IPS DF 4.7 (cell line): ENCODE data around the gene ACTA2.
"Not testable (repeated sequence)": the region's sequence is repeated elsewhere in the genome, so short reads cannot be mapped to it uniquely, and the experiment has no call there.

Experiments
- DNase-seq: peaks from one replicate; pipeline ENCODE4 v3.0.0-alpha.2; 2013; ENCODE audit warnings: low spot score; ENCODE audit errors: extremely low read depth

ACTA2 gene

DNA sequence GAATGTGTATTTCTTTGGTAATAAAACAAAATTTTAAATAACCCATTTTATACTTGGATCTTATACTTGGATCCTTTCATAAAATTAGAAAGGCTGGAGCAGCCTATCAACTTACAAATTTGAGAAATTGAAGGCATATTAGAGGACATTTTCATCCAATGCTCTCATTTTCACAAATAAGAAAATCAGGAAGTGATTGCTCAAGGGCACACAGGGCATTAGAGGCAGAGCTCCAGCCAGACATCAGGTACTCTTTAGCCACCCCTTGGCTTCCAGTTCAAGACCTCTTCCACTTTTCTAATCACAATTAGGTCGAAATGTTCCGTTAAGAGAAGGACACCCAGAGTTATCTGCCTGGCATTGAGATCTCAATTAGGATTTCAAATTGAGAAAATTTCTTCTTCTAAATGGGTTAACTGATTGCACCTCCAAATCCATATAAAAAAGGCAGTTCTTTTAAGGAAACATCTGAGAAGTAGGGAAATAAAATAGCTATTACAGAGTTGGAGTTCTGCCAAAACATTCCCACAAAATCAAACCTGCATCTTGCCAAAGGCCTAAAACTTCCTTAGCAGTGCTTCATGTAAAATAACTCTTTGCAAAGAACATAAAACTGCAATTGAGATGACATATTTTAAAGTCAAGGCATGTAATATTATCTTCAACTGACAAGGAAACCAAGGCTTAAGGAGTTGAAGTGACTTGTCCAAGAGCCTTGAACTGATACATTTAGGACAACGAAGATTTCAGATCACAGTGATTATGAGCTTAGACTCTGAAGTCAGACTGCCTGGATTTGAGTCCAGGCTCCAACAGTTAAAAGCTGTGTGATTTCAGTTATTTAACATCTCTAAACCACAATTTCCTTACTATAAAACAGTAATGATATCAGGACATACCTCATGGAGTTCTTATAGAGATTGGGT is 2.4 kb downstream of the ACTA2 start:
- DNase-seq, result no peak

DNA sequence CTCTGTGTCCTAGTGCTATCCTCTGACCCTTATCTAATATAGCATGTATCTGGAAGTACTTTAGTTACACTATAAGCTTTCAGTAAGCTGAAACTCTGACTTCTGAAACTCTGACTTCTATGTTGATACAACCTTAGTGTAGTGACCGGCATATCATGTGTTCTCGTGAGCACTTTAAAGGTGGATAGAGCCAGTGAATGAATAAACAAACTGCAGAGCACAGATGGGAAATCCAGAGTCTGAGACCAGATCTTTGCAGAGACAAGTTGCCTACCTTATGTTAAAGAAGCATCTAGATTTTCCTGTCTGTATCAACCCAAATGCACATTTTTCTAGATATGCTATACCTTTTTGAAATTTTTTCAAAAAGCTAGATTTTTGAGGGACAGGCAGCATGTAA is 3.5 kb downstream of the ACTA2 start:
- no peak for DNase-seq

DNA sequence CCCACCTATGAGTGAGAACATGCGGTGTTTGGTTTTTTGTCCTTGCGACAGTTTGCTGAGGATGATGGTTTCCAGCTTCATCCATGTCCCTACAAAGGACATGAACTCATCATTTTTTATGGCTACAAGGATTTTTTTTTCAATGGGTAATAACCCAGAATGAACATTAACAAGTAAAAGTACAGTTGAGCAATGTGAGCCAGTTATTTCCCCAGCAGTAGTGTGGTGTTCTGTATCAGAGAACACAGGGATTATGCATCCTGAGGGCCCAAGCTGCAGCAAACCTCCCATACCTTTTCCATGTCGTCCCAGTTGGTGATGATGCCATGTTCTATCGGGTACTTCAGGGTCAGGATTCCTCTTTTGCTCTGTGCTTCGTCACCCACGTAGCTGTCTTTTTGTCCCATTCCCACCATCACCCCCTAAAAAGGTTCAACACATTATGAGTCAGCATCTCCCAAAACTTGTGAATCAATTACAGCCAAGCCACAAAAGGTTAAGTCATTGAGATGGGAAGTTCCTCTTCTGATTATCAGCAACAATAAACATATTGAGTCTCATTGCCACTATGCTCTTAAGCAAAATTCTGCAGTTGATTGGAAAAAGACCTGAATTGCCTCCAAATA is 5.5 kb downstream of the ACTA2 start:
- DNase-seq, result no peak

DNA sequence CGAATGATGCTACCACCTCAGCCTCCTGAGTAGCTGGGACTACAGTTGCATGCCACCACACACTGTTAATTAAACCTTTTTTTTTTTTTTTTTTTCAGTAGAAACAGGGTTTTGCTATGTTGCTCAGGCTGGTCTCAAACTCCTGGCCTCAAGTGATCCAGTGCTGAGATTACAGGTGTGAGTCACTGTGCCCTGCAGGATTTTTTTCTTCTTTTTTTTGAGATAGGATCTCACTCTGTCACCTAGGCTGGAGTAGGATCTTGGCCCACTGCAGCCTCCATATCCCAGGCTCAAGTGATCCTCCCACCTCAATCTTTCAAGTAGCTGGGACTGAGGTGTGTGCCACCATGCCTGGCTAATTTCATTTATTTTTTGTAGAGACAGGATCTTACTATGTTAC is 6.4 kb downstream of the ACTA2 start:
- no peak for DNase-seq

DNA sequence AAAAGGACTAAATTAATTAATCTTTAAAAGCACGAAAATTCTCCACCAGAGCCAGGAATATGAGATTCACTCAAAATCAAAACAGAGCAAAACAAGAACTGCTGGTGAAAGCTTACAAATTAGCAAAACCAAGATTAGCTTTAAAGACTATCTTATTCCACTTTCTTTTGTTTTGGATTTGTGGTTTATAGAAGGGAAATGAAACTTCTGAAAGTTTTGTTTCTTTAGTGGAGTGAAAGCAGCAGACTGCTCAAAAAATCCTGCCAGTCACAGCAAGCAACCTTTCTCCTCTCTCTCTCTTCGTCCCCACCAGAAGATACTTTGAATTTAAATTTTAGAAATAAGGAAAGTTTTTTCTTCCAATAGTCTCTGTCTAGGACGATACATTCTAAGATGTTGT is 7.8 kb downstream of the ACTA2 start:
- DNase-seq, result no peak

DNA sequence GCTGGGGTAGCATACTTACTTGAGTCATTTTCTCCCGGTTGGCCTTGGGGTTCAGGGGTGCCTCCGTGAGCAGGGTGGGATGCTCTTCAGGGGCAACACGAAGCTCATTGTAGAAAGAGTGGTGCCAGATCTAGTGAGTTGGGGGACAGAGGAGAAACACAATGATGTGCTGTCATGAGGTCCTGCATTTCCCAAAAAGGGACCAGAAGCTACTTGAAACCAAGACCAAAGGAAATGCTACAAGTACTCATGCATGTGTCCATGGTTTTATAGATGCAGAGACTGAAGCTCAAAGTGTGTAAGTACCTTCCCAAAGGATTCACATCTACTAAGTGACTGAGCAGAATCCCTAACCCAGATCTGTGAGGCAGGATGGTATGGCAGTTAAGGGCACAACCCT is 8.8 kb downstream of the ACTA2 start:
- DNase-seq, result no peak

DNA sequence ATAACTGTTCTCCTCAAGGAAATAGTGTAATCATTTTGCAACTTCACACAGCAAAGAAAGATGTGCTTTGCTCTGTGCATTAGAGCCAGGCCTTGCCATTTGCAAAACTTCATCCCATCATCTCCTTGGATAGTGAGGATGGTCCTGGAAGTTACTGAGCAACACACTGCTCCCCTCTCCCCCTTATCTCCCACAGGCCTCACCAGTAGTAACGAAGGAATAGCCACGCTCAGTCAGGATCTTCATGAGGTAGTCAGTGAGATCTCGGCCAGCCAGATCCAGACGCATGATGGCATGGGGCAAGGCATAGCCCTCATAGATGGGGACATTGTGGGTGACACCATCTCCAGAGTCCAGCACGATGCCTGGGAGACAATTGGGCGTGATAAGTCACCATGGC is 11.5 kb downstream of the ACTA2 start:
- DNase-seq, result no peak

DNA sequence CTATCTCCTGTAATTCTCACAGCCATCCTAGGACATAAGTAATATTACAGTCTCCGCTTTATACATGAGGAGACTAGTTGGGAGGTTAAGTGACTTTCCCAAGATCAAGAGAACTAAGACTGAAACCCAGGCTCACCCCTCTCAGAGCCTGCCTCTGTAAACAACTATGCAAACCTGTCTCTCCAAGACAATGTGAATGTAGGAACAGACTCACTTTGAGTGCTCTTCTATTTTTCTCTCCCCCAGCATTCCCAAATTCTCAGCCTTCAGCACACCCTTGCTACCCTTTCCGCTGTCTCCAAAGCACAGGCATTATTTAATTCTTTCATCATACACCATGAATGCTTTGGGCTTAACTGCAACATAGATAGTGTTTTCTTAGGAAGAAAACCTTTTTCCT is 13.6 kb downstream of the ACTA2 start:
- DNase-seq, result no peak

DNA sequence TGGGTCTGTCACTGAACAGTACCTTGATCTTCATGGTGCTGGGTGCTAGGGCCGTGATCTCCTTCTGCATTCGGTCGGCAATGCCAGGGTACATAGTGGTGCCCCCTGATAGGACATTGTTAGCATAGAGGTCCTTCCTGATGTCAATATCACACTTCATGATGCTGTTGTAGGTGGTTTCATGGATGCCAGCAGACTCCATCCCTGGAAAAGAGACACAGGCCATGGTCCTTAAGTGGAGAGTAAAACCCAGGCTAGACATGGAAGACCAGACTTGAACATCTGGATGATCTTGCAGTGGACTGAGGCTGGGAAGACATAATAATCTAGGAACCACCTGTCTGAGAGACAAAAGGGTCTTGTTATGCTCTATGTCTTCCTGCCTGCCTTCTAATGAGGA is 14.5 kb downstream of the ACTA2 start:
- no peak for DNase-seq

DNA sequence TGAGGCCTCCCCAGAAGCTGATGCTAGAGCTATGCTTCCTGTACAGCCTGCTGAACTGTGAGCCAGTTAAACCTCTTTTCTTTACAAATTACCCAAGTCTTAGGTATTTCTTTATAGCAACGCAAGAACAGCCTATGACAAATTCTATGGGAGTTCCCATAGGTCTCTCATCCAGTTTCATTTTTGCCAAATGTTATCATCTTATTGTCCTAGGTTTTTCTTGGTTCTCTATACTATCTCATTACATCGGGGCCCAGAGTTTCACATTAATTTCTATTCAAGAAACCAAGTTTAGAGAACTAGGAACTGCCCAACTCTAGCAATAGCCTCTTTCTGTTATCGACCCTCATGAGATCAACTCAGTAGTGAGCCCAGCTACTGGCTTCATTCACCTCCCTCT is 15.9 kb downstream of the ACTA2 start:
- no peak for DNase-seq

DNA sequence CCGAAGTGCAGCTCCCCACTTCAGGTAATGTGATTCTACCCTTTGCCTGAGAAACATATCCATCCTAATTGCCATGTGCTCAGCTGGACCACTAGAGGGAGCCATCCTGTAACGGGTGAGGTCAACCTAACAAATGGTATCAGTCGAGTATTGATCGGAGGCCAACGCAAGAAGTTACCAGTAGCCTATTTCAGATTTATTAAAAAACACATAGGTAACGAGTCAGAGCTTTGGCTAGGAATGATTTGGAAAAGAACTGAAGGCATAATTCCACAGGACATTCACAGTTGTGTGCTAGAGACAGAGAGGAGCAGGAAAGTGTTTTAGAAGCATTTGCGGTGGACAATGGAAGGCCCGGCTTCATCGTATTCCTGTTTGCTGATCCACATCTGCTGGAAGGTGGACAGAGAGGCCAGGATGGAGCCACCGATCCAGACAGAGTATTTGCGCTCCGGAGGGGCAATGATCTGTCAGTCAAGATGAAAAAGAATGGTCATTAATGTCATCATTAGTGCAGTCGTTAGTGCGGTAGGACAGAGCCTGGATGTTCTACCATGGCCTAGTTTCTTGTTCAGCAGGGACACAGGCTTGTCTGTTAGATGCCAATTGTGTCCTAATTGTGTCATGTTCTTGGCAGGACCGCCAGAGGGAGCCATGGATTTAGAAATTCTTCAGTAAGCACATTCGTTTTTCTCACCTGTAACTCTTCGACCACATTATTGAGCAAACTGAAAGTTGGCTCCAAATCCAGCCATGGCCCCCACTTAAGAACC is 17.5 kb downstream of the ACTA2 start:
- no peak for DNase-seq

DNA sequence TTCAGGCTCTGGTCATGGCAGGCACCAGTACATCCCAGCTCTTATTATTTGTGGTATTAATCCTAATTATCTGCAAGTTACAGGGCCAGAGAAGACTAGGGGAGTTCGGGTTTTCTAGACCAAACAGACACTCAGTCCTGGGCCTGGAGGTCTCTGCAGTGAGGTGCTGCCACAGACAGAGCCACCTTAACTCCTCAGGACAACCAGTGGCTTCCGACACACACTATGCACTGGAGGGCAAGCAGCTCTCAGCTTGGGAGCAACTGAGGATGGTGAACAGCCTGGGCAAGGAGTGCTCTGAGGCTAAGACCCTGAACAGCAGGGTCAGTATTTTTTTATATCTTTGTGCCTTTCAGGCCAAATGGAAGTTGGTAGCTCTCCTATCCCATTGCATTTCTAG is 19.0 kb downstream of the ACTA2 start:
- no peak for DNase-seq

DNA sequence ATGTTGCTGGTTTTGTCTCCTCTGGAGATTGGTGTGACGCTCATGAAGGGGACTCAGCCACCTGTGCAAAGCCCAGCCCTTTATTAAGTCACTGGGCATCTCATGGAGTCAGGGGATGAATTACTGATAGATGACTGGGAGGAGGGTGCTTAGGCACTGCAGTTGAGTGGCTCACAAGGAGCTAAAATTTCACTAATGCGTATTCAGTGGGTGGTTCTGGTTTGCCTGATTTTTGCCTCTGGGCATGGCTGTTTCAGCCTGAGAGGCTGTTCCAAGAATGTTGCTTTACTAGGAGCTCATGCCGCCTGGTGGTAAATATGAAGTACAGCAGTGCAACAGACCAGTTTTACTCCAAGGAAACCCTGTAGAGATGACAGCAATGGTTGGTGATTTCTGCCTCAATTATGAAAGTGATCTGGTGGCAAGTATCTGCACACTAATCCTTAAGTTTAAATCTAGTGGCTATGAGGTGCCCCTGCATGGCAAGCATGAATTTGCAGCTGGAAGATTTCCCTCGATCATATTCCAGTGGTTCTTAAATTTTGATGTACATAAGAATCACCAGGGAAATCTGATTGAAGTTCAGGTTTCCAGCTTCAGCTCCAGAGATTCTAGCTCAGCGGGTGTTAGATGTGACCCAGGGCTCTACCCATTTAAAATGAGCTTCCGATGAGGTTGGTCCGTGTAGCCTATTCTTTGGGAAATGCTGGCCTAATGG is 19.9 kb downstream of the ACTA2 start:
- no peak for DNase-seq

DNA sequence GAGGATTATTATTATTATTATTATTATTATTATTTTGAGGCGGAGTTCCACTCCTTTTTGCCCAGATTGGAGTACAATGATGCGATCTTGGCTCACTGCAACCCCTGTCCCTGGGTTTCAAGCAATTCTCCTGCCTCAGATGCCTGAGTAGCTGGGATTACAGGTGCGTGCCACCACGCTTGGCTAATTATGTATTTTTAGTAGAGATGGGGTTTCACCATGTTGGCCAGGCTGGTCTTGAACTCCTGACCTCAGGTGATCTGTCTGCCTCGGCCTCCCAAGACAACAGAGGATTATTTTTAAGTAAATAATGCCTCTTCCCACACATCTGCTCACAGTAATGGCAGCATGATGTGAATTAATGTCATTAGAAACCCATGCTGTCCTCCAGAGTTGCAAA is 20.5 kb downstream of the ACTA2 start:
- not testable (repeated sequence) for DNase-seq

DNA sequence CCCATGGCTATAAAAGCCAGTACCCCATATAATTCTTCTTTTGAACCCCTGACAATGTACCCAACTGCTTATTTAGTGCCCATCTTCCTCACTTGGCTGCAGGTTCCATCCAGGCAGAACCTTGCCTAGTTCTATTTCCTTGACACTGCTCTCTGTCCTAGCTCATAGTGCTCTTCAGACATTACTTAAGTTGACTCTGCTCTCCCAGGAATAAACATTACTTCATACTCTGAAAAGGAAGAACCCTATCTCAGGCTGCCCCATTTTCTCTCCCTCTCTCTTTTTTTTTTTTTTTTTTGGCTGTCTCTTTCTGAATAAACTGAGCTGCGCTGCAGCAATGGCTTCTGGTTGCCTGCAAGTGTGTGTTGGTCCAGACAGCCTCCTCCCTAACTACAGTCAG is 21.0 kb downstream of the ACTA2 start:
- no peak for DNase-seq

DNA sequence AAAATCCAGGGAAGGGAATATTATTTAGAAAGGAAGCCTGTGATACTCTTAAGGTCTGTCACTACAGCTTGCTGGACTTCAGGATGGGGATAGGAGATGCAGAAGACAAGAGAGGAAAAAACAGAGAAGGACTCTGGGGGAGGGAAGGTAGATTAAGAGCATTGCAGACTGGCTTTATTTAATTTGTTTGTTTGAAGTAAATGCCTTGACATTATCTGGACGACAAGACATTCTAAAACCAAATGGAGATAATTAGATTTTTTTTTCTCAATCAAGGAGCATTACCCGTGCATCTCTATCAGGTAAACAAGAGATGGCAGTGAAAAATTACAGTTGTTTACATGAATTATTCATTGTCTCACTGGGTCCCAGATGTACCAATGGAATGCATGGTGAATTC is 24.3 kb downstream of the ACTA2 start:
- no peak for DNase-seq

DNA sequence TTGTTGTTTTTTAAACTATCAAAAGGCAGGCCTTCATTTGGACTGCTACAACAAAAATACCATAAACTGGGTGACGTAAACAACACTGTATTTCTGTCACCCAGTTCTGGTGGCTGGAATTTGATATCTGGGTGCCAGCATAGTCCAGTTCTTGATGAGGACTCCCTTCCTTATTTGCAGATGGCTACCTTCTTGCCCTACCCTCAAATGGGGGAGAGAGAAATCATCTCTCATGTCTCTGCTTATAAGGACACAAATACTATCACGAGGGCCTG is 25.2 kb downstream of the ACTA2 start:
- DNase-seq, result no peak

DNA sequence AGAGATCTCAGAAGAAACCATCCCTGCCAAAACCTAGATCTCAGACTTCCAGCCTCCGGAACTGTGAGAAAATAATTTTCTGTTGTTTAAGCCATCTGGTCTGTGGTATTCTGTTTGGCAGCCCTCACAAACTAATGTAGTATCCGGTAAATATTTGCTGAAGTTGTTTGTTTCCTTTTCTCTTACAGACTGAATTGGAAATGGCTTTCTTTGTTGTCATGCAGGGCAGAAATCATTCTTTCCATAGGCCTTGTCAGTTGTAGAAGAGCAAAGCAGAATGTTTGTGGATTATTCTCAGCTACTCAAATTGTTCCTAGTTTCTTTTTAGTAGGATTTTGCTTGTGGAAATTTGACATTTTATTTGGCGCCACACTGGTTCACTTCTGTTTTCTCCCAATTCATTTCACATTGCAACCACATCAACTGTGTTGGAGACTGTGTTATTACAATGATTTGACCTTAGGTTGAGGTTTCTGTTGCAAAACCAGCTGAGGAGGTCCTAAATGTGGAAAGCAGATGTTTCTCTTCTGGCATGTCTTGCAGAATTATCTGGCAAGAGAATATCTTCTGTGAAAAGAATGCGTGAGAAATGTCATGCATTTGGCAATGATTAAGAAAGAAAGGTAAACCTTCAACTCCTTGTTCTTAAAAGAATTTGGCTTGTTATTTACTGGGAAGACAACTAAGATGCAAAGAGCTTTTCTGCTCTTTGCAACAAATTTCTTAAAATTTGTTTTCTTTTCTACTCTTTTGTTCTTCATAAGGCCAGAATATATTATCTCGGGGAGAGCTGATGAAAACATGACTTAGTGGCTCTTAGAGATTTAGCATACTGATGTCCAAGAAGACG is 25.8 kb downstream of the ACTA2 start:
- no peak for DNase-seq

DNA sequence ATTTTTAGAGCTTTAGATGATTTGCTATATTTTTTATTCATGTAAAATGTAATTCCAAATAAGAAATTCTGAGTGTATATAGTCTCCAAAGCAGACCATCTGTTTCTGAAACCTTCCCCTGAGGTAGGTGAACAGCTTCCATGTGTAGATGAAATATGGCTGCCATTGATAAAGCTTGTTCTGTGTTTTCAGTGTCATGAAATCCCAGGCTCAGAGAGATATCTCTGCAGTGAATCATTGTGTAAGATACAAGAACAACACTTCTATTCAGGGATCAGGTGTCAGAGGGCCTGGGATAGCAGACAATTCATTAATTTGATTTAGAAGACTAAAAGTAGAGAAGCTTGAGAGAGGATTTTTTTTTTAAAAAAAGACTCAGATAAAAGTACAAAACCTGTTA is 29.1 kb downstream of the ACTA2 start:
- no peak for DNase-seq

DNA sequence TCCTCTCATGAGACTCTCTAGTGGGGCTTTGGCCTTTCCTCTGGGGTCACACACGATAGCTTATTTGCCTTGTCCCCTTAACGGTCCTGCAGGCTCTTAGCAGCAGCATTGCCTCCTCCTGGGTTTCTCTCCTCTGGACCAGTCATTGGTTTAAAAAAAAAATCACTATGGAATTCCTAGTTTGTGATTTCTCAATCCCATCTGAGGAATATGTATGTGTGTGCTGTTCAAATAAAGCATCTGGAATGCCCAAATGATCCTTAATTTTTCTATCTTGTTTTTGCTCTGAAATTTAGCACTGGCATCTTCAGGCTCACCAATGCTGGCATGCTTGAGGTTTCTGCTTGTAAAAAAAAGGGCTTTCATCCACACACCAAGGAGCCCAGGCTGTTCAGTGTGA is 30.5 kb downstream of the ACTA2 start:
- DNase-seq, result no peak

DNA sequence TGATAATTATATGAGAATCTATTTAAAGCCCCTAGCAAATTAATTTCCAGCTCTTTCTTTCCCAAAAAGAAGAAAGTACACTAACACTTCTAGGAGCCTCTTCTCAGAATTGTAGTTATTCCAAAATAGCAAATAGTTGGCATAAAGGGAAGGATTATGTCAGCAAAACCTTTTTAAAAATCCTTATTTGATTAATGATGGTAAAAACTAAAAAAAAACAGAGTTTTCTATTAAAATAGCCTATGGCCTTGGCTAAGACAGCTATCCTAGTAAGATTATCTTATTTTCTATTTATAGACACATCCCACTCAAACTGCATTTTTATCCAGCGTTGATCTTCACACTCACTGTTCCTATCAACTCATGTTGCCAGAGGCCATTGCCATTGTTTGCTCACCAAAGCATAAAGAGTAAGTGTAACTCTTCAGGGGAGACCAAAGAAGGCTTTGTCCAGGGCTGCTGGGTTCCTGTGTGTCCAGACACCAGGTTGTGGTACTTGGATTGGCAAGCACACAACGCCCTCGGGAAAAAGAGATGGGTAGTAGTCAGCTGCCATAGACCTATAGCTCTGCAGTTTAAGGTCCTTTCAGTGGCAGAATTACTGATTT is 31.5 kb downstream of the ACTA2 start:
- DNase-seq, result no peak
